Esophagus (tissue), 2 donors: ENCODE results near the gene TXNDC11. TPM values are rescaled to one million over a fixed set of nuclear protein-coding genes. Genes with fewer than 3 reads are reported as not detected.

ENCODE experiments used
- H3K27ac ChIP-seq, 2 donors: one replicate each; pipeline ENCODE4 v1.5.1; 2013; ENCODE audit warnings: low read depth in 2 of 2, mild to moderate bottlenecking in 2 of 2, inconsistent platforms in 1 of 2, low read length in 1 of 2, moderate library complexity in 1 of 2
- H3K27me3 ChIP-seq, 2 donors: one replicate each; pipeline ENCODE4 v1.6.1; 2013; ENCODE audit warnings: low read length in 2 of 2, control low read depth in 1 of 2, mild to moderate bottlenecking in 1 of 2; ENCODE audit not compliant: insufficient read depth in 2 of 2, control insufficient read depth in 1 of 2
- H3K36me3 ChIP-seq, 2 donors: one replicate each; pipeline ENCODE4 v1.6.1; 2013; ENCODE audit warnings: low read length in 1 of 2; ENCODE audit not compliant: control insufficient read depth in 2 of 2, insufficient read depth in 2 of 2
- H3K4me1 ChIP-seq, 2 donors: one replicate each; pipeline ENCODE4 v1.6.1; 2013; ENCODE audit warnings: low read length in 1 of 2; ENCODE audit not compliant: control insufficient read depth in 2 of 2, insufficient read depth in 2 of 2
- H3K4me3 ChIP-seq, 2 donors: one replicate each; pipeline ENCODE4 v1.5.1; 2013; ENCODE audit warnings: low read length in 2 of 2, mild to moderate bottlenecking in 2 of 2, low read depth in 1 of 2, moderate library complexity in 1 of 2
- H3K9me3 ChIP-seq, 2 donors: one replicate each; pipeline ENCODE4 v1.6.1; 2013; ENCODE audit warnings: mild to moderate bottlenecking in 2 of 2, low read depth in 1 of 2, low read length in 1 of 2, moderate library complexity in 1 of 2; ENCODE audit not compliant: control insufficient read depth in 2 of 2, insufficient read depth in 1 of 2
- WGBS, 2 donors: extraction: QIAGEN DNeasy Blood & Tissue Kit; methylation state at CpG; one replicate each; pipeline ENCODE4 v1.1.7; 2013; 5-methylcytosine and 5-hydroxymethylcytosine counted together
- polyA plus RNA-seq, 2 donors: library from polyadenylated mRNA; stranded (reverse); fragments of 200-250 nt; gene quantifications; one replicate each; pipeline ENCODE4 v1.2.3, GENCODE V29; 2013
- donor health status: healthy with polysubstance abuse.
- donor health status: Bipolar disorder and iron deficiency.

Gene TXNDC11
- polyA plus RNA-seq, 2 donors, result 21.8 to 24.5 TPM

DNA sequence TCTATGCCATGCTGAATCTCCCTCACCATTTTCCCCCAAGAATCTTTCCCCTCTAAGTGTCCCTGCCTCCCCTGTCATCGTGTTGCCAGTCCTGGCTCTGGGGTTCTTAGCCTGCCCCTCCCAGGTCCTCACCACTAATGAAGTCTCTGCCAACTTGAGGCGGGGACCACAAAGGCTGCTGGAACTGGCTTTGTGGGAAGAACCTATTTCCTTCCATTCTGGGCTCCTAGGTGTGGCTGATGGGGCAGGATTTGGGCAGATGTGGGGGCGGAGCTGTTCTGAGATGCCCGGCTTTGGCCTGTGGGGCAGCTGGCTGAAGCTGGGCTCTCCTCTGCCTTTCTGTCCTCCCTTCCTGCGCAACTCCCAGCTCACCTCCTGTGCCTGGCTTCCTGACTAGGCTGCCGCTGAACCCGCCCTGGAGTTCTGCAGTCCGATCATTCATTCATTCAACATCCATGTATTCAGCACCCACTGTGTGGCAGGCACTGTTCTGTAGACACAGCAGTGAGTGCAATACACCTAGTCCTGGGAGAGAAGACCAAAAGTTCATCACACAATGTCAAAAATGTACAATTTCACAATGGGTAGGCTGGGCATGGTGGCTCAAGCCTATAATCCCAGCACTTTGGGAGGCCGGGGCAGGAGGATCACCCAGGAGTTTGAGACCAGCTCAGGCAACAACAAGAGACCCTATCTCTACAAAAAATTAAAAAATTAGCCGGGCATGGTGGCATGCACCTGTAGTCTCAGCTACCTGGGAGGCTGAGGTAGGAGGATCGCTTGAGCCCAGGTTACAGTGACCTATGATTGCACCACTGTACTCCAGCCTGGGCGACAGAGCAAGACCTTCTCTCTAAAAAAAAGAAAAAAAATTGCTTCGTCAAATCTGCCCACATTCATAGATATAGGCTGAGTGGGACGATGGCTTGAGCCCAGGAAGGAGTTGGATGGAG lies 76.3 kb downstream of the TXNDC11 start:
- no peaks in the 10 kb centered on the region for H3K9me3 ChIP-seq
- H3K27me3 ChIP-seq, result no peaks in the 10 kb centered on the region
- H3K27ac ChIP-seq, result no peak overlapping the region
- H3K4me3 ChIP-seq, result no peak overlapping the region
- no peaks in the 10 kb centered on the region for H3K36me3 ChIP-seq
- WGBS, 2 donors, result 79 to 86% methylated on average over 14 of the region's 14 CpGs
- peaks cover 3 to 26% of the 10 kb centered on the region in 2 donors for H3K4me1 ChIP-seq

- no peaks in the 10 kb centered on the region for H3K27me3 ChIP-seq
- WGBS, 2 donors, result 54 to 58% methylated on average over 11 of the region's 11 CpGs
- H3K4me3 ChIP-seq, result no peak overlapping the region
- H3K4me1 ChIP-seq, result peaks cover 0 to 13% of the 10 kb centered on the region in 2 donors
- no peak overlapping the region for H3K27ac ChIP-seq
- H3K36me3 ChIP-seq, result no peaks in the 10 kb centered on the region
- H3K9me3 ChIP-seq, result no peaks in the 10 kb centered on the region
Measured at GRCh38 chr16:11665071-11665491, 77.6 kb downstream of the TXNDC11 start.

GRCh38 chr16:11662582-11662981 lies 80.1 kb downstream of the TXNDC11 start:
- Histone ChIP-seq H3K27ac (no peak overlapping the region), H3K4me3 (no peak overlapping the region), H3K4me1 (peaks cover 5 to 14% of the 10 kb centered on the region in 2 donors), H3K9me3 (no peaks in the 10 kb centered on the region), H3K36me3 (no peaks in the 10 kb centered on the region), H3K27me3 (no peaks in the 10 kb centered on the region)
- WGBS, 2 donors, result 77 to 83% methylated on average over 5 of the region's 5 CpGs

GRCh38 chr16:11660565-11660964 lies 82.1 kb downstream of the TXNDC11 start:
- 81 to 86% methylated on average over 11 to 12 of the region's 12 CpGs for WGBS, 2 donors
- Histone ChIP-seq H3K9me3 (no peaks in the 10 kb centered on the region), H3K36me3 (no peaks in the 10 kb centered on the region), H3K27me3 (no peaks in the 10 kb centered on the region), H3K27ac (no peak overlapping the region), H3K4me3 (no peak overlapping the region), H3K4me1 (peaks cover 5 to 8% of the 10 kb centered on the region in 2 donors)

DNA sequence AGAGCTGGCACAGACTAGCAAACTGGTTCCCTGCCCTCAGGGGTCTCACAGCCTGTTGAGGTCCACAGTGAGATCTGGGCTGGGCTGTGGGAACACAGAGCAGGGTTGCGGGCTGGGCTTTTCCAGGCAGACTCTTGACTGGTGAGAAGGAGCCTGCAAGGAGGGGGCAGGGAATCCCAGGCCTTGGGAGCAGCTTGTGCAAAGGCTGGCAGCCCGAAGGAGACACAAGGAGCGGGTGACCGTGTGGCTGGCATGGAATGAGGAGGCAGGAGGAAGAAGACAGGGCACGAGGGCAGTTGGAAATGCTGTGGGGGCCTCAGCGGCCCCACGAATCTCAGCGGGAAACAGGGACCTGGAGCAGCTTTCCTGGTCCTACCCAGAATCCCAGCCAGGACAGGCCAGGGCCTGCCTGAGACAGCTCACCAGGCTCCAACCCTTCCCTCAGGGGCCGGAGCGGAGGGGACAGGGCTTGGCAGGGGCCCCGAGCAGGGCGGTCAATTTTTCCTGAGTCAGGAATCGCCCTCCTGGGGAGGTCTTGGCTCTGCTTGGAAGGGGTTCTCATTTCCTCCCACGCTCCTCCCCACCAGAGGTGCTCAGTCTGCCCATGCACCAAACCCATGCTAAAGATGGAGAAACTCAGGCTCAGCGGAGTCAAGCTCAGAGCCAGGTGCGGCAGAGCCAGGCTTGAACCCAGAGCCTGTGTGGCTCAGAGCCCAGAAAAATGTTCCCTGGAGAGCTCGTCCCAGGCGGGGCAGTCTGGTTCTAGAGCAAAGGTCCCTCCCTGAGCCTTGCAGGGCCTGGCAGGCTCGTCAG lies 83.6 kb downstream of the TXNDC11 start:
- Histone ChIP-seq H3K27me3 (no peaks in the 10 kb centered on the region), H3K27ac (peak overlapping the region; percentile 79 to 85)
- whole genome bisulfite sequencing, 2 donors, result 42 to 53% methylated on average over 19 of the region's 19 CpGs

DNA sequence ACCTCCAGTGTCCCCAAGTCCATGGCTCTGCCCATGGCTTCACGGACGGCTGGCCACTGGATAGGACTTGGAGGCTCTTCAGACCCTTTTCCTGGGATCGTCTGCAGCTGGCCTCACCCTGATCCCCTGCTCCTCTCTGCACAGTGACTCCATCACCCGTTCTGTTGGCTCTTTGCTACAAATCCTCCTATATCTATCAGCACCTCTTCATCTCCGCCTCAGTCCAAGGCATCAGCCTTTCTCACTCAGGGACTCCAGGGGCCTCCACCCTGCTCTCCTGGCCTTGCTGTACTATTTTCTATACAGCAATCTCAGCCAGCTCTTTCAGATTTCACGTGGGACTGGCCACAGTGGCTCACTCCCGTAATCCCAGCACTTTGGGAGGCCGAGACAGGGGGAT lies 85.1 kb downstream of the TXNDC11 start:
- Histone ChIP-seq H3K27ac (no peak overlapping the region), H3K36me3 (no peaks in the 10 kb centered on the region), H3K4me3 (no peak overlapping the region), H3K4me1 (peaks cover 5 to 8% of the 10 kb centered on the region in 2 donors), H3K27me3 (no peaks in the 10 kb centered on the region), H3K9me3 (no peaks in the 10 kb centered on the region)
- WGBS, 2 donors, result 89% methylated on average over 8 of the region's 8 CpGs

More for the DNA sequence above, 83.6 kb downstream of the TXNDC11 start:
- Histone ChIP-seq H3K36me3 (no peaks in the 10 kb centered on the region), H3K4me3 (no peak overlapping the region), H3K9me3 (no peaks in the 10 kb centered on the region), H3K4me1 (peaks cover 5 to 8% of the 10 kb centered on the region in 2 donors)

DNA sequence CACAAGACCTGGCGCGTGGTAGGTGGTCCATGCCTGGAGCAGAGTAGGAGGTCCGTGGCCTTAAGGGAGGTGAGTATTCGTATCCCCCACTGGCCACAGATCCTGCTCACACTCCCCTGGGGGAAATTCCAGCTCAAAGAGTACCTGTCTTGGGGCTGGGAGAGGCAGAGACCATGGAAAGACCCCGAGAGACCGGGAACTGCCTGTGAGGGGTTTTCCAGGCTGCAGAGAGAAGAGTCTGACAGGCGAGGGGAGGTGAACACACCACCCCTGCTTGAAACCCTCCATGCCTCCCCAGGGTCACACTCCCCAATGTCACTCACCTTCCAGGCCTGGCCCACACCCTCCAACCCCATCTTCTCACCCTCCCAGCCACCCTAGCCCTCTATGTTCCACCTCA lies 87.0 kb downstream of the TXNDC11 start:
- H3K27me3 ChIP-seq, result no peaks in the 10 kb centered on the region
- no peak overlapping the region for H3K4me3 ChIP-seq
- H3K36me3 ChIP-seq, result no peaks in the 10 kb centered on the region
- 92 to 98% methylated on average over 7 of the region's 7 CpGs for WGBS, 2 donors
- no peaks in the 10 kb centered on the region for H3K9me3 ChIP-seq
- H3K27ac ChIP-seq, result no peak overlapping the region
- H3K4me1 ChIP-seq, result peaks cover 5 to 8% of the 10 kb centered on the region in 2 donors

- Histone ChIP-seq H3K36me3 (no peaks in the 10 kb centered on the region), H3K4me3 (no peak overlapping the region), H3K4me1 (no peaks in the 10 kb centered on the region), H3K27ac (no peak overlapping the region), H3K9me3 (no peaks in the 10 kb centered on the region), H3K27me3 (no peaks in the 10 kb centered on the region)
- WGBS, 2 donors, result 58 to 67% methylated on average over 8 of the region's 8 CpGs
Measured at GRCh38 chr16:11651796-11652195, 90.9 kb downstream of the TXNDC11 start.

- Histone ChIP-seq H3K9me3 (no peaks in the 10 kb centered on the region), H3K4me1 (no peaks in the 10 kb centered on the region), H3K27me3 (no peaks in the 10 kb centered on the region), H3K36me3 (no peaks in the 10 kb centered on the region), H3K27ac (no peak overlapping the region), H3K4me3 (no peak overlapping the region)
- 78 to 80% methylated on average over 18 of the region's 18 CpGs for WGBS, 2 donors
Measured at GRCh38 chr16:11650641-11651591, 91.7 kb downstream of the TXNDC11 start.
